SK-N-MC (cell line): Measurements from ENCODE around the gene TFPI2.

ENCODE experiments used
- EZH2 ChIP-seq: fragments of 200-600 bp; sonication (generic); IDR thresholded peaks from one replicate; pipeline ENCODE4 v1.6.1; 2017; ENCODE audit warnings: antibody characterized with exemption
- POLR2AphosphoS5 ChIP-seq: IDR thresholded peaks from 2 replicates; pipeline ENCODE4 v1.6.1; 2012; ENCODE audit warnings: mild to moderate bottlenecking, low read depth, low read length, borderline replicate concordance

GRCh38 chr7:93906267-93906666 lies 15.7 kb upstream of the TFPI2 start, which contains the start of gene GNGT1:
- TF ChIP-seq POLR2AphosphoS5 (no peak), EZH2 (no peak)
